ENCODE data around the gene KIAA2012.

- TF ChIP-seq CTCF (IDR thresholded peaks at IDR 0.05) (no peak), POLR2A (IDR thresholded peaks at IDR 0.05) (no peak)
These were observed 123.7 kb downstream of the KIAA2012 start for GRCh38 chr2:202196727-202197126.

Measured in uterus (tissue), 2 donors.